CD4-positive, alpha-beta T cell (primary cell): Measurements from ENCODE around the gene GPX3. TPM values are rescaled to one million over a fixed set of nuclear protein-coding genes. Genes with fewer than 3 reads are reported as not detected.
A peak's percentile ranks its signal among the peaks of the same experiment; 100 is the strongest.

Source experiments
- ATAC-seq: fragments of 200-7000 bp; cut with Tn5 transposase; one replicate; pipeline ENCODE4 v1.10.0; 2022; ENCODE audit warnings: mild to moderate bottlenecking; ENCODE audit not compliant: poor library complexity
- CTCF ChIA-PET: fragments of 350-600 bp; sonication (Branson Sonifier 250); formaldehyde crosslinking; loops from one replicate; lab custom pipeline; 2021; ENCODE audit warnings: antibody characterized with exemption, inconsistent platforms; lab: Charles Lee
- POLR2A ChIA-PET: fragments of 350-600 bp; sonication (Branson Sonifier 250); formaldehyde crosslinking; loops from one replicate; lab custom pipeline; 2021; ENCODE audit warnings: antibody characterized with exemption, inconsistent platforms; lab: Charles Lee
- DNase-seq, 14 experiments: peaks; one replicate each; pipeline ENCODE4 v3.0.0-alpha.2; 2013 to 2020; ENCODE audit warnings: mixed read lengths in 2 of 14
- H3K27ac ChIP-seq, 2 donors: one replicate each; pipeline versions ENCODE4 v1.5.1 to v1.7.0; 2013; ENCODE audit warnings: low read length in 2 of 2, low read depth in 1 of 2, mild to moderate bottlenecking in 1 of 2
- H3K27me3 ChIP-seq, 2 experiments: 1 replicate in 1 of 2; 2 replicates in 1 of 2; pipeline versions ENCODE4 v1.6.1 to v1.7.0; 2013; ENCODE audit warnings: low read length in 2 of 2, control low read depth in 1 of 2, mild to moderate bottlenecking in 1 of 2, moderate library complexity in 1 of 2; ENCODE audit not compliant: insufficient read depth in 2 of 2, control insufficient read depth in 1 of 2
- H3K36me3 ChIP-seq: one replicate; pipeline ENCODE4 v1.6.1; 2013; ENCODE audit warnings: low read length, control low read depth; ENCODE audit not compliant: insufficient read depth
- H3K4me1 ChIP-seq: one replicate; pipeline ENCODE4 v1.6.1; 2013; ENCODE audit warnings: low read length, control low read depth; ENCODE audit not compliant: insufficient read depth
- H3K4me3 ChIP-seq: one replicate; pipeline ENCODE4 v1.5.1; 2013; ENCODE audit warnings: mild to moderate bottlenecking, low read length, moderate library complexity
- H3K9me3 ChIP-seq, 2 experiments: 1 replicate in 1 of 2; 2 replicates in 1 of 2; pipeline versions ENCODE4 v1.6.1 to v1.7.0; 2013; ENCODE audit warnings: low read length in 2 of 2, mild to moderate bottlenecking in 2 of 2, control low read depth in 1 of 2, moderate library complexity in 1 of 2; ENCODE audit not compliant: control insufficient read depth in 1 of 2, insufficient read depth in 1 of 2
- H3K27ac Mint-ChIP-seq: one replicate; pipeline ENCODE4 v1.8.0; 2020; ENCODE audit warnings: mixed read lengths
- H3K27me3 Mint-ChIP-seq: one replicate; pipeline ENCODE4 v1.8.0; 2021; ENCODE audit warnings: mixed read lengths
- H3K36me3 Mint-ChIP-seq: one replicate; pipeline ENCODE4 v1.8.0; 2021; ENCODE audit warnings: low read depth, mixed read lengths
- H3K4me1 Mint-ChIP-seq: one replicate; pipeline ENCODE4 v1.8.0; 2021; ENCODE audit warnings: low read depth, mixed read lengths
- H3K4me3 Mint-ChIP-seq: one replicate; pipeline ENCODE4 v1.8.0; 2020; ENCODE audit warnings: mild to moderate bottlenecking, mixed read lengths
- H3K9me3 Mint-ChIP-seq: one replicate; pipeline ENCODE4 v1.8.0; 2020; ENCODE audit warnings: mixed read lengths
- intact Hi-C, 2 experiments: fragments of 100-400 bp; cut with DNase I in 1 of 2; cut with micrococcal nuclease in 1 of 2; formaldehyde crosslinking; loops; one replicate each; pipeline versions ENCODE4 v1.15.1 to v1.9.0; 2023 to 2025; cut with DNase I, micrococcal nuclease
- total RNA-seq, 174 experiments: library from RNA in 2 of 174; stranded (reverse) in 2 of 174; gene quantifications; one replicate each; pipeline ENCODE4 v1.2.3 and lab custom pipeline; 2021 to 2026
- TF ChIP-seq, protein P1 (sequence below): fragments of 200-600 bp; IDR thresholded peaks from one replicate; pipeline ENCODE4 v1.8.0; 2022; ENCODE audit warnings: antibody characterized with exemption, mild to moderate bottlenecking

GPX3 gene
- total RNA-seq, 2 experiments from 2014 or later = 0.58 TPM; not detected in 1

GRCh38 chr5:151022511-151023018 lies 2.2 kb downstream of the GPX3 start:
- Histone ChIP-seq H3K27me3 (no peaks in the 10 kb centered on the region), H3K27ac (no peak overlapping the region), H3K4me3 (no peak overlapping the region), H3K36me3 (peaks cover 11% of the 10 kb centered on the region), H3K9me3 (no peaks in the 10 kb centered on the region), H3K4me1 (peaks cover 16% of the 10 kb centered on the region)
- no peak overlapping the region for H3K27ac Mint-ChIP-seq
- no peak overlapping the region for H3K4me3 Mint-ChIP-seq
- ChIA-PET POLR2A (no interaction called here), CTCF (interaction anchor here (0.6 kb wide), 1 partner anchor 202 kb away, joined by 5 read pairs; no protein-coding TSS in a partner anchor)
- peaks cover 39% of the 10 kb centered on the region for H3K4me1 Mint-ChIP-seq
- H3K36me3 Mint-ChIP-seq = peaks cover 3% of the 10 kb centered on the region
- TF ChIP-seq, protein P1, sequence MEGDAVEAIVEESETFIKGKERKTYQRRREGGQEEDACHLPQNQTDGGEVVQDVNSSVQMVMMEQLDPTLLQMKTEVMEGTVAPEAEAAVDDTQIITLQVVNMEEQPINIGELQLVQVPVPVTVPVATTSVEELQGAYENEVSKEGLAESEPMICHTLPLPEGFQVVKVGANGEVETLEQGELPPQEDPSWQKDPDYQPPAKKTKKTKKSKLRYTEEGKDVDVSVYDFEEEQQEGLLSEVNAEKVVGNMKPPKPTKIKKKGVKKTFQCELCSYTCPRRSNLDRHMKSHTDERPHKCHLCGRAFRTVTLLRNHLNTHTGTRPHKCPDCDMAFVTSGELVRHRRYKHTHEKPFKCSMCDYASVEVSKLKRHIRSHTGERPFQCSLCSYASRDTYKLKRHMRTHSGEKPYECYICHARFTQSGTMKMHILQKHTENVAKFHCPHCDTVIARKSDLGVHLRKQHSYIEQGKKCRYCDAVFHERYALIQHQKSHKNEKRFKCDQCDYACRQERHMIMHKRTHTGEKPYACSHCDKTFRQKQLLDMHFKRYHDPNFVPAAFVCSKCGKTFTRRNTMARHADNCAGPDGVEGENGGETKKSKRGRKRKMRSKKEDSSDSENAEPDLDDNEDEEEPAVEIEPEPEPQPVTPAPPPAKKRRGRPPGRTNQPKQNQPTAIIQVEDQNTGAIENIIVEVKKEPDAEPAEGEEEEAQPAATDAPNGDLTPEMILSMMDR = no peak
- DNase-seq = no peak
- no peaks in the 10 kb centered on the region for H3K27me3 Mint-ChIP-seq
- ATAC-seq = peak; percentile 26
- intact Hi-C loops = no loop called here
- no peaks in the 10 kb centered on the region for H3K9me3 Mint-ChIP-seq

GRCh38 chr5:151023047-151023615 lies 2.7 kb downstream of the GPX3 start:
- no peak overlapping the region for H3K27ac ChIP-seq
- Mint-ChIP-seq H3K27ac (no peak overlapping the region), H3K9me3 (no peaks in the 10 kb centered on the region), H3K4me1 (peaks cover 39% of the 10 kb centered on the region), H3K36me3 (peaks cover 8% of the 10 kb centered on the region), H3K4me3 (no peak overlapping the region), H3K27me3 (no peaks in the 10 kb centered on the region)
- H3K36me3 ChIP-seq = peaks cover 16% of the 10 kb centered on the region
- ATAC-seq (no peak), DNase-seq (no peak)
- POLR2A ChIA-PET = no interaction called here
- H3K27me3 ChIP-seq = no peaks in the 10 kb centered on the region
- no peaks in the 10 kb centered on the region for H3K9me3 ChIP-seq
- TF ChIP-seq, protein P1 = no peak
- intact Hi-C loops = no loop called here
- CTCF ChIA-PET = no interaction called here
- no peak overlapping the region for H3K4me3 ChIP-seq
- H3K4me1 ChIP-seq = peaks cover 16% of the 10 kb centered on the region

DNA sequence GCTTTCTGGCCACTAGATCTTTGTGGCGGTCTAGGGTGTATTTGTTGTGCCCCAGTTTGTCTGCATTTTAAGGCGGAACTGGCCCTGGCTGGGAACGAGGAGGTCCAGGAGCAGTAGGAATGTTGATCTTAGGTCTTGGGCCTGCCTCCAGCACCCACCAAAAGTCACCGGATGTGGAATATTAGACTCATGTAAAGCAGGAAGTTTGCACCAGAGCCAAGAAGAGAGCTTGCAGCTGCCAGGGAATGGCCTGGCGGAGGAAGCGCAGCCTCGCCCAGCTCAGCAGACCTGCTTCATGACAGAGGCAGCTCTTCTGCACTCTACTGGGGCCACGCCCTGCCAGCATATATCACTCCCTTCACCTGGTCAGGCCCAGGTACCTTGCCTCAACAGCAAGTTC lies 3.3 kb downstream of the GPX3 start:
- intact Hi-C loops = no loop called here
- Mint-ChIP-seq H3K4me1 (peaks cover 35% of the 10 kb centered on the region), H3K36me3 (peaks cover 13% of the 10 kb centered on the region), H3K9me3 (no peaks in the 10 kb centered on the region), H3K4me3 (no peak overlapping the region), H3K27me3 (no peaks in the 10 kb centered on the region), H3K27ac (no peak overlapping the region)
- Histone ChIP-seq H3K4me1 (peaks cover 16% of the 10 kb centered on the region), H3K27me3 (no peaks in the 10 kb centered on the region), H3K9me3 (no peaks in the 10 kb centered on the region), H3K4me3 (no peak overlapping the region), H3K27ac (no peak overlapping the region), H3K36me3 (peaks cover 21% of the 10 kb centered on the region)
- POLR2A ChIA-PET = no interaction called here
- DNase-seq (no peak), ATAC-seq (no peak)
- CTCF ChIA-PET = no interaction called here
- TF ChIP-seq, protein P1 = no peak
